T-helper 17 cell (primary cell): ENCODE results near the gene HTR1D. TPM values are rescaled to one million over a fixed set of nuclear protein-coding genes. Genes with fewer than 3 reads are reported as not detected.
A peak's percentile ranks its signal among the peaks of the same experiment; 100 is the strongest.
"Not testable (repeated sequence)": the region's sequence is repeated elsewhere in the genome, so short reads cannot be mapped to it uniquely, and the experiment has no call there.

Experiments
- ATAC-seq: fragments of 150-1000 bp; cut with Tn5 transposase; 2 replicates; pipeline ENCODE4 v1.10.0; 2021; ENCODE audit warnings: mild to moderate bottlenecking, moderate library complexity
- DNase-seq, 3 donors: peaks; one replicate each; pipeline versions ENCODE4 v3.0.0 to v3.0.0-alpha.2; 2020 to 2021
- H3K9me3 ChIP-seq: one replicate; pipeline ENCODE4 v1.7.0; 2013; ENCODE audit warnings: low read length, mild to moderate bottlenecking; ENCODE audit not compliant: control insufficient read depth, poor library complexity, severe bottlenecking
- H3K27ac Mint-ChIP-seq: one replicate; pipeline ENCODE4 v1.8.0; 2022; ENCODE audit warnings: mild to moderate bottlenecking, moderate library complexity, mixed read lengths
- H3K27me3 Mint-ChIP-seq: one replicate; pipeline ENCODE4 v1.8.0; 2022; ENCODE audit warnings: mixed read lengths
- H3K36me3 Mint-ChIP-seq: one replicate; pipeline ENCODE4 v1.8.0; 2022; ENCODE audit warnings: low read depth, mixed read lengths
- H3K4me1 Mint-ChIP-seq: one replicate; pipeline ENCODE4 v1.8.0; 2022; ENCODE audit warnings: mild to moderate bottlenecking, mixed read lengths
- H3K4me3 Mint-ChIP-seq: one replicate; pipeline ENCODE4 v1.8.0; 2022; ENCODE audit warnings: mild to moderate bottlenecking, moderate library complexity, mixed read lengths
- total RNA-seq, 4 donors: library from RNA in 2 of 4; stranded (reverse) in 2 of 4; gene quantifications; one replicate each; pipeline ENCODE4 v1.2.3 and lab custom pipeline; 2022 to 2026

HTR1D gene
- total RNA-seq, 2 donors from 2014 or later: not detected

GRCh38 chr1:23210963-23211362 is 6.3 kb downstream of the HTR1D start:
- no peak for DNase-seq
- H3K9me3 ChIP-seq: no peaks in the 10 kb centered on the region
- no peak overlapping the region for H3K27ac Mint-ChIP-seq
- H3K27me3 Mint-ChIP-seq: peaks cover 61% of the 10 kb centered on the region
- peaks cover 7% of the 10 kb centered on the region for H3K4me1 Mint-ChIP-seq
- no peak for ATAC-seq
- H3K4me3 Mint-ChIP-seq: no peak overlapping the region
- peaks cover 4% of the 10 kb centered on the region for H3K36me3 Mint-ChIP-seq

DNA sequence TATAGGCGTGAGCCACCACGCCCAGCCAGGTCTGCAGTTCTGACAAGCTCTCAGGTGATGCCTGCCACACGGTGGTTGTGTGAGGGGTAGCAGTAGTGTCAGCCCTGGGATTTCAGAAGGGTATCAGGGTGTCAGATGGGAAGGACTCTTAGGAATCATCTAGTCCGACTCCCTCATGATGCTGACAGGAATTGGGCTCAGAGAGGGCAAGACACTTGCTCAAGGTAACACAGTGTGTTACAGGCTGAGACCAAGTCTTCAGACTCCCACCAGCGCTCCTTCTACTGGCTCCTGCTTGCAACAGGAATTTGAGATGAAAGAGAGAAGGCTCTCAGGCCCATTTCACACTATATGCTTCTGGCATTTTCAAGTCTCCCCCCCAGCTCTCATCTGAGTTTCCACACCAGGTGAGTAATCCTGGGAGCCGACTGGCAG is 6.9 kb downstream of the HTR1D start:
- Mint-ChIP-seq H3K27ac (no peak overlapping the region), H3K4me1 (peaks cover 9% of the 10 kb centered on the region), H3K36me3 (peaks cover 6% of the 10 kb centered on the region), H3K4me3 (no peak overlapping the region), H3K27me3 (peaks cover 61% of the 10 kb centered on the region)
- DNase-seq (no peak), ATAC-seq (no peak)
- H3K9me3 ChIP-seq: no peaks in the 10 kb centered on the region

DNA sequence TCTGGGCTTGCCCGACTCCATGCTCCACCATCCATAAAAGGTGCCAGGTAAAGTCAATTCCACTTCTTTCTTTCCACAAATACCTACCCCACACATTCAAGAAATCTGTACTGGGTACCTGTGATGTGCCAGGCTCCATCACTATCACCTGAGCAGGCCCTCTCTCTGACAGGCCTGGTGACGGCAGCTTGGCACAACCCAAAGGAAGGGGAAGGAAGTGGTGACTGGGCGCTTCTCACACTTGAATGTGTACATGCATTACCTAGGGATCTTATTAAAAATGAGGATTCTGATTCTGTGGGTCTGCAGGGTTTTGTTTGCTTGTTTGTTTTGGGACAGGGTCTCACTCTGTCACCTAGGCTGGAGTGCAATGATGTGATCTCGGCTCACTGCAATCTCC is 7.5 kb downstream of the HTR1D start:
- no peak overlapping the region for H3K27ac Mint-ChIP-seq
- peaks cover 9% of the 10 kb centered on the region for H3K4me1 Mint-ChIP-seq
- H3K36me3 Mint-ChIP-seq: peaks cover 5% of the 10 kb centered on the region
- H3K27me3 Mint-ChIP-seq: peaks cover 55% of the 10 kb centered on the region
- H3K9me3 ChIP-seq: no peaks in the 10 kb centered on the region
- DNase-seq (no peak), ATAC-seq (no peak)
- H3K4me3 Mint-ChIP-seq: no peak overlapping the region

DNA sequence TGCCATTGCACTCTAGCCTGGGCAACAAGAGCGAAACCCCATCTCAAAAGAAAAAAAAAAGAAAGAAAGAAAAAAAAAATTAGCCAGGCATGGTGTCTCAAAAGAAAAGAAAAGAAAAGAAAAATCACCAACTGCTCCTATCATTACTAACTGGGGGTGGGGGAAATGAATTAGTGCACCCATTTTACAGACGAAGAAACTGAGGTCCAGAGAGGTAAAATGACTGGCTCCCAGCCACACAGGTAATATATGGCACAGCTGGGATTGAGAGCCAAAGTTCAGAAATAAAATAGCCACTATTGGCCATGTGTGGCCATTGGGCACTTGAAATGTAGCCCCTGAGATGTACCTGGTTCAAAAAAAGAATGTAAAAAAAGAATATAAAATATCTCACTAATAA is 8.8 kb downstream of the HTR1D start:
- Mint-ChIP-seq H3K27me3 (peaks cover 48% of the 10 kb centered on the region), H3K4me1 (peaks cover 8% of the 10 kb centered on the region), H3K27ac (no peak overlapping the region), H3K4me3 (no peak overlapping the region), H3K36me3 (peaks cover 2% of the 10 kb centered on the region)
- no peaks in the 10 kb centered on the region for H3K9me3 ChIP-seq
- ATAC-seq: no peak
- no peak for DNase-seq

DNA sequence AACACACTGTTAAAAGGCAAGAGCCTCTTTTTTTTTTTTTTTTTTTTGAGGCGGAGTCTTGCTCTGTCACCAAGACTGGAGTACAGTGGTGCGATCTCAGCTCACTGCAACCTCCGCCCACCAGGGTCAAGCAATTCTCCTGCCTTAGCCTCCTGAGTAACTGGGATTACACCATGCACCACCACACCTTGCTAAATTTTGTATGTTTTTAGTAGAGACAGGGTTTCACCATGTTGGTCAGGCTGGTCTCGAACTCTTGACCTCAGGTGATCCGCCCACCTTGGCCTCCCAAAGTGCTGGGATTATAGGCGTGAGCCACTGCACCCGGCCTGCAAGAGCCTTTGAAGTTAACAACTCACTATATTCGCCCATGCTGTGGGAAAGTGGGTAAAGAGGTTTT is 9.6 kb downstream of the HTR1D start:
- DNase-seq, ATAC-seq, H3K27ac Mint-ChIP-seq, H3K9me3 ChIP-seq, H3K4me1 Mint-ChIP-seq, H3K4me3 Mint-ChIP-seq, H3K36me3 Mint-ChIP-seq: not testable (repeated sequence)
- peaks cover 40% of the 10 kb centered on the region for H3K27me3 Mint-ChIP-seq

DNA sequence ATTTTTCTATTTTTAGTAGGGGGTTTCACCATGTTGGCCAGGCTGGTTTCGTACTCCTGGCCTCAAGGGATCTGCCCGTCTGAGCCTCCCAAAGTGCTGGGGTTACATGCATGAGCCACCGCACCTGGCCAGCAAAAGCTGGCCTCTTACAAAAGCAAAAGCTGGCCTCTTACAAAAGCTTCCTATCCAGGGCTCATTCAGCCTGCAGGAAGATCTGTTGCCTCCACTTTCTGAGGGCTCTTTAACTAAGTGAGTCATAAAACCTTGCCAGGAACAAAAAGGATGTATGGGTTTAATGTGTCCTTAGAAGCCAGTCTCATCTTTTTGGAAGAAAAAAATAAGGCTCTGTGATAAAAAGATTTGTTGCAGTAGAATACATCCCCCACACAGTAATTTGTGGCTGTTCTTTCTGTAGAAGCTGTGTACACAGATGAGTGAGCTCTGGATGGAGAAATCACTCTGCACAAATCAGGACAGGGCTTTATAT is 15.0 kb downstream of the HTR1D start:
- ATAC-seq (no peak), DNase-seq (no peak)
- H3K27me3 Mint-ChIP-seq: peaks cover 26% of the 10 kb centered on the region
- H3K4me3 Mint-ChIP-seq: no peak overlapping the region
- peaks cover 5% of the 10 kb centered on the region for H3K36me3 Mint-ChIP-seq
- H3K9me3 ChIP-seq: no peaks in the 10 kb centered on the region
- no peak overlapping the region for H3K27ac Mint-ChIP-seq
- H3K4me1 Mint-ChIP-seq: peaks cover 2% of the 10 kb centered on the region

GRCh38 chr1:23200883-23201282 is 16.4 kb downstream of the HTR1D start:
- no peak overlapping the region for H3K27ac Mint-ChIP-seq
- H3K4me1 Mint-ChIP-seq: peaks cover 1% of the 10 kb centered on the region
- H3K4me3 Mint-ChIP-seq: no peak overlapping the region
- ATAC-seq: no peak
- H3K9me3 ChIP-seq: no peaks in the 10 kb centered on the region
- no peak for DNase-seq
- H3K36me3 Mint-ChIP-seq: peaks cover 5% of the 10 kb centered on the region
- peaks cover 16% of the 10 kb centered on the region for H3K27me3 Mint-ChIP-seq

DNA sequence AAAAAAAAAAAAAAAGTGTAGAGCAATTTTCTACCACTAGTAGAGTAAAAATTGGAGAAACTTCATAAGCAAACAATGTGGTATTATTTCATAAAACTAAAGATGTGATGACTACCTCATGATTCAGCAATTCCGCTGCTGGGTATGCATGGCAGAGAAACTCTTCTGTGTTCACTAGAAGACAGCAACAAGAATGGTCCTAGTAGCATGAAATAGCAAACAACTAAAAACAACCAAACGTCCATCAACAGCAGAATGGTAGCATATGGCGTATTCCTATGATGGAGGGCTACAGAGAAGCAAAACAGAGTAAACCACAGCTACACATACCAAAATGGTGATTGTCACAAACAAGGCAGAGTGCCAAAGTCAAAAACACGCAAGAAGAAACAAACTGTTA is 18.9 kb downstream of the HTR1D start:
- Mint-ChIP-seq H3K4me1 (no peaks in the 10 kb centered on the region), H3K36me3 (peaks cover 2% of the 10 kb centered on the region)
- H3K9me3 ChIP-seq: no peaks in the 10 kb centered on the region

DNA sequence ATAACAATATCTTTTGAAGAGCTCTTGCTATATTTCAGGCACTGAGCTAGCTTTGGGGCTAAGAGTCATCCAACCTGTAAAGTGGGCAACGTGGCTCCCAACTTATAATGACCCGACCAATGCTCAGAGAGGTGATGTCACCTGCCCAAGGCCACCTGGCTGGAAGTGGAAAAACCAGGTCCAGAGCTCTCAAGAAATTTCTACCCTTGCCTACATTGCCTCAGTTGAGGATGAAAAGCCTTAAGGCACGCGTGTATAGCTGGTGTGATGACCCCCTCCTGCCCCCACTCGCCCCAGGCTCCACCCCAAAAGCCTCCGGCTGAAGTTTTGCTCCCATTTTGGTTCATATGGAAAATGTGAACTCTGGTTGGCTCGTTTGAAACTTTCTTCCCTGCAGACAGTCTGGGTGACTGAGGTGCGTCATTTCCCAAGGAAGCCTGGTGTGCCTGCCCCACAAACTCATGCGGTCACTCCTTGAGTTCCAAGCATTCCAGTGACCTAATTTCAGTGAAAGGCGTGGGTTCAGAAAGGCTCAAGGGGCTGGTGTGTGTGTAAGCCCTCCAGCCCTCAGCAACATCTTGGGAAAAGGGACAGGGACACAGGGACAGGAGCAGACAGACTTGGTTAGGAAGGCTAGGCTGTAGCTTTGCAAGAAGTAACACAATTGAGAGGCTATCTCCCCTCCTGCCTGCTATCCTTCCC is 20.5 kb downstream of the HTR1D start:
- no peak overlapping the region for H3K27ac Mint-ChIP-seq
- DNase-seq: no peak
- peaks cover 2% of the 10 kb centered on the region for H3K36me3 Mint-ChIP-seq
- ATAC-seq: no peak
- peaks cover 30% of the 10 kb centered on the region for H3K27me3 Mint-ChIP-seq
- H3K4me1 Mint-ChIP-seq: no peaks in the 10 kb centered on the region
- H3K9me3 ChIP-seq: no peaks in the 10 kb centered on the region
- no peak overlapping the region for H3K4me3 Mint-ChIP-seq

More for the DNA sequence above, 18.9 kb downstream of the HTR1D start:
- ATAC-seq (no peak), DNase-seq (no peak)
- H3K27me3 Mint-ChIP-seq: peaks cover 18% of the 10 kb centered on the region
- H3K4me3 Mint-ChIP-seq: no peak overlapping the region
- H3K27ac Mint-ChIP-seq: no peak overlapping the region

DNA sequence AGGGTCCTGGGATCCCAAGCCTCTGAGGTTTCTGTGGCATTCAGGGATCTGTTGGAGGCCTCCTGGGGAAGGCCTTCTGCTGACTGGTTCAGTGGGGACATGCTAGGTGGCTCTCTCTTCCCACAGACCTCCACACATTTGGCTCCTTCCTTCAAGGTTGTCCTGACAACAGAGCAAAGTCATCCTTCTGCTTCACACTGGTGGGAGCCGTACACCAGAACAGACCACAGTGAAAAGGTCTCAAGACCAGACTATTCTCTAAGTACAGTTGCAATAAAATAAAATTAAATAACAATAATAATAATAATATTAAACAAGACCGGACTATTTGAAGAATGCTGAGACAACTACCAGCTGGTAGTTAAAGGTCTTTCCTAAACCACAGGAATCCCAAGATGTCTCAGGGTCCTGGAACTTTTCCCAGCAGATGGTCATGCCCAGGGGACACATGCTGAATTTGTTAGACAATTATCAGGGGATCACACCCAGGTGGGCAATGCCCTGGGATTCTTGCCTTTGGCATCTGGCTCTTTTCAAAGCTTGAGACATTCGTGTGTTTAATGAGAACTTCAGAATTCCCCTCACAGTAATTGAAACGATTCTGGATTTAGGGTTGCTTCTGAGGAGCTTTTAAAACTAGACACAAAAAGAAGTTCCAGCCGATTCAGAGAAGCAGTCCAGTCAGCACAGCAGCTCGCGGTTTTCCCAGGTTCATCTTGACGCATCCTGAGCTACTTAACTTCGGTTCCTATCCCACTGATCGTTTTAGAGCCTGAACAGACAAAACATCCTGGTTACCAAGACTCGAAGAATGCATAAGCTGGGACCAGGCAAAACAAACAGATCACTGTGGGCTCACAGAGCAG is 22.9 kb downstream of the HTR1D start:
- H3K4me1 Mint-ChIP-seq: no peaks in the 10 kb centered on the region
- DNase-seq (no peak), ATAC-seq (no peak)
- H3K27ac Mint-ChIP-seq: no peak overlapping the region
- peaks cover 46% of the 10 kb centered on the region for H3K27me3 Mint-ChIP-seq
- peaks cover 2% of the 10 kb centered on the region for H3K36me3 Mint-ChIP-seq
- H3K4me3 Mint-ChIP-seq: no peak overlapping the region
- no peaks in the 10 kb centered on the region for H3K9me3 ChIP-seq

GRCh38 chr1:23193391-23194118 is 23.7 kb downstream of the HTR1D start:
- Mint-ChIP-seq H3K4me3 (peak overlapping the region; percentile 59), H3K27me3 (peaks cover 45% of the 10 kb centered on the region), H3K27ac (peak overlapping the region; percentile 32), H3K4me1 (no peaks in the 10 kb centered on the region), H3K36me3 (peaks cover 2% of the 10 kb centered on the region)
- ATAC-seq: no peak
- no peaks in the 10 kb centered on the region for H3K9me3 ChIP-seq
- DNase-seq: no peak

DNA sequence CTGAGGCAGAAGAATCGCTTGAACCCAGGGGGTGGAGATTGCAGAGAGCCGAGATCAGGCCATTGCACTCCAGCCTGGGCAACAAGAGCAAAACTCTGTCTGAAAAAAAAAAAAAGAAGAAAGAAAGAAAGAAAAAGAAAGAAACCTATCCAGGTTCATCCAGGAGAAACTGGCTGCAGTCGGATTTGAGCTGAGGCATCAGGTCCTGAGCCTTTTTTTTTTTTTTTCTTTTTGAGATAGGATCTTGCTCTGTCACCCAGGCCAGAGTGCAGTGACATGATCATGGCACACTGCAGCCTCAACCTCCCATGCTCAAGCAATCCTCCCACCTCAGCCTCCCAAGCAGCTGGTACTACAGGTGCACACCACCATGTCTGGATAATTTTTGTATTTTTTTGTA is 26.1 kb downstream of the HTR1D start:
- Mint-ChIP-seq H3K27me3 (peaks cover 41% of the 10 kb centered on the region), H3K4me1 (no peaks in the 10 kb centered on the region), H3K27ac (no peak overlapping the region), H3K4me3 (no peak overlapping the region), H3K36me3 (no peaks in the 10 kb centered on the region)
- DNase-seq: no peak
- H3K9me3 ChIP-seq: no peaks in the 10 kb centered on the region
- ATAC-seq: no peak

DNA sequence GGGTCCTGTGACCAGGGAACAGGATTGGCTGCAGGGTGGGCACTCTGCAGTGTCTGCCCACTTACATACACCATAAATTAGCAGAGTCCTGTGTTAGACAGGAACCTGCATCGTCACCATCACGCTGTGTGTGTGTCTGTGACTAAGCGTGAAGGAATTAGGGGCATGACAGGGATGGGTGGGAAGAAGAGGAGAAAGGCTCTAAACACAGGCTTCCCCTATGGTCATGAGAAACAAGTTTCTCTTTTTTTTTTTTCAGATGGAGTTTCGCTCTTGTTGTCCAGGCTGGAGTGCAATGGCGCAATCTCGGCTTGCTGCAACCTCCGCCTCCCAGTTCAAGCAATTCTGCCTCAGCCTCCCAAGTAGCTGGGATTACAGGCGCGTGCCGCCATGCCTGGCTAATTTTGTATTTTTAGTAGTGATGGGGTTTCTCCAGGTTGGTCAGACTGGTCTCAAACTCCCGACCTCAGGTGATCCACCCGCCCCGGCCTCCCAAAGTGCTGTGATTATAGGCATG is 28.3 kb downstream of the HTR1D start:
- H3K27me3 Mint-ChIP-seq: peaks cover 35% of the 10 kb centered on the region
- H3K4me1 Mint-ChIP-seq, H3K9me3 ChIP-seq, DNase-seq, ATAC-seq, H3K36me3 Mint-ChIP-seq, H3K27ac Mint-ChIP-seq, H3K4me3 Mint-ChIP-seq: not testable (repeated sequence)
